HG03520 (cell line): ENCODE results near the gene OR6J1.
"Not testable (repeated sequence)": the region's sequence is repeated elsewhere in the genome, so short reads cannot be mapped to it uniquely, and the experiment has no call there.

Experiments used
- ATAC-seq: cut with Tn5 transposase; IDR thresholded peaks from one replicate; pipeline ENCODE4 v1.9.1; 2021; ENCODE audit warnings: mild to moderate bottlenecking, moderate library complexity; ENCODE audit not compliant: unreplicated experiment

Gene OR6J1

GRCh38 chr14:22644305-22644635, at the start of gene OR6J1:
Gene OR6J1 (minus strand): TSS chr14:22644352. CDS start chr14:22634811, 9,541 bp downstream.
- ATAC-seq: no peak

- no peak for ATAC-seq
Measured at GRCh38 chr14:22692194-22692593, 48.0 kb upstream of the OR6J1 start.

GRCh38 chr14:22691171-22691570, 47.0 kb upstream of the OR6J1 start:
- no peak for ATAC-seq

GRCh38 chr14:22689199-22689598, 45.0 kb upstream of the OR6J1 start:
- no peak for ATAC-seq

GRCh38 chr14:22687969-22688368, 43.8 kb upstream of the OR6J1 start:
- not testable (repeated sequence) for ATAC-seq

- ATAC-seq: not testable (repeated sequence)
Measured at GRCh38 chr14:22686176-22686611, 42.0 kb upstream of the OR6J1 start.

GRCh38 chr14:22685467-22685866, 41.3 kb upstream of the OR6J1 start:
- ATAC-seq: no peak

- ATAC-seq: not testable (repeated sequence)
Measured at GRCh38 chr14:22683428-22683827, 39.3 kb upstream of the OR6J1 start.

GRCh38 chr14:22678221-22678620, 34.1 kb upstream of the OR6J1 start:
- ATAC-seq: no peak

GRCh38 chr14:22677551-22677950, 33.4 kb upstream of the OR6J1 start:
- not testable (repeated sequence) for ATAC-seq

- ATAC-seq: no peak
Measured at GRCh38 chr14:22671622-22672021, 27.5 kb upstream of the OR6J1 start.

- ATAC-seq: no peak
Measured at GRCh38 chr14:22668863-22669262, 24.7 kb upstream of the OR6J1 start.

GRCh38 chr14:22668417-22668816, 24.3 kb upstream of the OR6J1 start:
- ATAC-seq: no peak

- no peak for ATAC-seq
Measured at GRCh38 chr14:22667881-22668280, 23.7 kb upstream of the OR6J1 start.

- ATAC-seq: no peak
Measured at GRCh38 chr14:22666203-22666893, 22.2 kb upstream of the OR6J1 start.

GRCh38 chr14:22664261-22664660, 20.1 kb upstream of the OR6J1 start:
- no peak for ATAC-seq

GRCh38 chr14:22660654-22661053, 16.5 kb upstream of the OR6J1 start:
- no peak for ATAC-seq

GRCh38 chr14:22658946-22659345, 14.8 kb upstream of the OR6J1 start:
- no peak for ATAC-seq

GRCh38 chr14:22657861-22658260, 13.7 kb upstream of the OR6J1 start:
- ATAC-seq: no peak

GRCh38 chr14:22656945-22657731, 13.0 kb upstream of the OR6J1 start:
- ATAC-seq: no peak

- ATAC-seq: no peak
Measured at GRCh38 chr14:22656226-22656625, 12.1 kb upstream of the OR6J1 start.

- ATAC-seq: no peak
Measured at GRCh38 chr14:22653012-22653621, 9.0 kb upstream of the OR6J1 start.
